GM12864 (cell line): Measurements from ENCODE around the gene ZBTB43.

ENCODE experiments used
- DNase-seq: peaks from one replicate; pipeline ENCODE4 v3.0.0-alpha.2; 2011; ENCODE audit warnings: low read depth
- H3K4me3 ChIP-seq: 2 replicates; pipeline ENCODE4 v1.5.1; 2011; ENCODE audit warnings: mild to moderate bottlenecking, low read depth, low read length, control low read depth
- TF ChIP-seq, protein P1 (sequence below): IDR thresholded peaks from 2 replicates; pipeline ENCODE4 v1.5.1; 2011; ENCODE audit warnings: low read depth, mild to moderate bottlenecking, moderate library complexity, low read length, control low read depth, inconsistent platforms; ENCODE audit errors: missing control alignments

Gene ZBTB43

DNA sequence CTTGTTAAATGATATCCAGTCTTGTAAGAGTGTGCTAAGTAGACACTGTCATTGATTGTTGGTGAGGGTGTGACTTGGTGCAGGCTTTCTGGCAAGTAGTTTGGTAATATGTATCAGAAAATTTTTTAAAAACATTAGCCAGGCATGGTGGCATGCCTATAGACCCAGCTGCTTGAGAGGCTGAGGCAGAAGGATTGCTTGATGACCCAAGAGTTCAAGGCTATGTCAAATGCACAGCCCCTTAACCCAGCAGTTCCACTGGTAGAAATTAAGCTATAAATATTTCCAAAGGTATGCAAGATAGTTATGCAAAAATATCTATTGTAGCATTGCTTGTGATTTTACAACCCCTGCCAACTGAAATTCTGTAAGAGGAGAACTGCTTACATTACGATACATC lies 24.2 kb downstream of the ZBTB43 start:
- no peak for DNase-seq
- H3K4me3 ChIP-seq = no peak overlapping the region
- TF ChIP-seq, protein P1, sequence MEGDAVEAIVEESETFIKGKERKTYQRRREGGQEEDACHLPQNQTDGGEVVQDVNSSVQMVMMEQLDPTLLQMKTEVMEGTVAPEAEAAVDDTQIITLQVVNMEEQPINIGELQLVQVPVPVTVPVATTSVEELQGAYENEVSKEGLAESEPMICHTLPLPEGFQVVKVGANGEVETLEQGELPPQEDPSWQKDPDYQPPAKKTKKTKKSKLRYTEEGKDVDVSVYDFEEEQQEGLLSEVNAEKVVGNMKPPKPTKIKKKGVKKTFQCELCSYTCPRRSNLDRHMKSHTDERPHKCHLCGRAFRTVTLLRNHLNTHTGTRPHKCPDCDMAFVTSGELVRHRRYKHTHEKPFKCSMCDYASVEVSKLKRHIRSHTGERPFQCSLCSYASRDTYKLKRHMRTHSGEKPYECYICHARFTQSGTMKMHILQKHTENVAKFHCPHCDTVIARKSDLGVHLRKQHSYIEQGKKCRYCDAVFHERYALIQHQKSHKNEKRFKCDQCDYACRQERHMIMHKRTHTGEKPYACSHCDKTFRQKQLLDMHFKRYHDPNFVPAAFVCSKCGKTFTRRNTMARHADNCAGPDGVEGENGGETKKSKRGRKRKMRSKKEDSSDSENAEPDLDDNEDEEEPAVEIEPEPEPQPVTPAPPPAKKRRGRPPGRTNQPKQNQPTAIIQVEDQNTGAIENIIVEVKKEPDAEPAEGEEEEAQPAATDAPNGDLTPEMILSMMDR = no peak

- H3K4me3 ChIP-seq = no peak overlapping the region
- no peak for DNase-seq
- TF ChIP-seq, protein P1 = no peak
These were observed 26.0 kb downstream of the ZBTB43 start for GRCh38 chr9:126830827-126831226.

- no peak for DNase-seq
- TF ChIP-seq, protein P1 = no peak
- no peak overlapping the region for H3K4me3 ChIP-seq
These were observed 27.6 kb downstream of the ZBTB43 start for GRCh38 chr9:126832440-126832839.

DNA sequence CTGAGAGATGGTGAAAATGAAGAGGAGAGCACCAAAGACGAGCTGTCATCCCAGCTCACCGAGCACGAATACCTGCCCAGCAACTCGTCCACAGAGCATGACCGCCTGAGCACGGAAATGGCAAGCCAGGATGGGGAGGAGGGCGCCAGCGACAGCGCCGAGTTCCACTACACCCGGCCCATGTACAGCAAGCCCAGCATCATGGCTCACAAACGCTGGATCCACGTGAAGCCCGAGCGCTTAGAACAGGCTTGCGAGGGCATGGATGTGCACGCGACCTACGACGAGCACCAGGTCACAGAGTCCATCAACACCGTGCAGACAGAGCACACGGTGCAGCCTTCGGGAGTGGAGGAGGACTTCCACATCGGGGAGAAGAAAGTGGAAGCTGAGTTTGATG lies 28.2 kb downstream of the ZBTB43 start:
- TF ChIP-seq, protein P1 = no peak
- no peak overlapping the region for H3K4me3 ChIP-seq
- DNase-seq = no peak

DNA sequence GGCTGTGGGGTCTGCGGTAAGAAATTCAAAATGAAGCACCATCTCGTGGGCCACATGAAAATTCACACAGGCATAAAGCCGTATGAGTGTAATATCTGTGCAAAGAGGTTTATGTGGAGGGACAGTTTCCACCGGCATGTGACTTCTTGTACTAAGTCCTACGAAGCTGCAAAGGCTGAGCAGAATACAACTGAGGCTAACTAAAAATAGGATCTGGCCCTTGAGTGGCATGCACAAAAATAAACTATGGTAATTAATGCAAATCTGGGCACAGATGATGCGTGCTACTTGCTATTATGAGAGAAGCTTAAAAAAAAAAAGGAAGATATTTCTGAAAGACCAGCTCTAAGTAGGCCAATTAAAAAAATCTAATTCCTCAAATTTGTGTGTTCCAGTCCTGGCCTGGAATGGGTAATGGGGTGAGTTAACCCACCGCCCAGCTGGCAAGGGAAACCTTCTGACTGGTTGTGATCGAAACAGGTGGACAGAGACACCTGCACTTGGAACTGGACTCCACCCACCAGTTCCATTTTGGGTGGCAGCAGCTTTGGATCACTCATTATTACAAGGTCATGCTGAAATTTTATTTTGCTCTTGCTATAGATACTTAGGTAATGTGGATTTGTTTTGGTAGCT lies 29.0 kb downstream of the ZBTB43 start:
- no peak overlapping the region for H3K4me3 ChIP-seq
- TF ChIP-seq, protein P1 = no peak

DNA sequence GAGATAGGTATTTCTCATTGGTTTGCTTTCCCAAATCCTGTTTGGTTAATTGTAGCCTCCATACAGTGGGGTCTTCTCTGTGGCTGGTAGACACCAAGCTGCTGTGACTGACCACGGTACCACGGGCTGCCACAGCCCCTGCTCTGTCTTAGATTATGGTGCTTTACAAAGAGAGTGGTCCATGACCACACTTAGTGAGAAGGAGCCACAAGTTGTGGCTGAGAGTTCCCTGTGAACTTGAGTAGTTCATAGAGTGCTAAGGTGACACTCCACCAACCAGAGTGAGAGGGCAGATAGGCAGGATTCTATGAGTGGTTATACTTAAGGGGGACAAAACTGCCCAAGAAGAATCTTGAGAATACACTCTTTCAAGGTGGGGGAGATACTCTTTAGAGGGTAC lies 29.8 kb downstream of the ZBTB43 start:
- DNase-seq = no peak
- H3K4me3 ChIP-seq = no peak overlapping the region
- TF ChIP-seq, protein P1 = no peak

More for the DNA sequence above, 29.0 kb downstream of the ZBTB43 start:
- DNase-seq = no peak

DNA sequence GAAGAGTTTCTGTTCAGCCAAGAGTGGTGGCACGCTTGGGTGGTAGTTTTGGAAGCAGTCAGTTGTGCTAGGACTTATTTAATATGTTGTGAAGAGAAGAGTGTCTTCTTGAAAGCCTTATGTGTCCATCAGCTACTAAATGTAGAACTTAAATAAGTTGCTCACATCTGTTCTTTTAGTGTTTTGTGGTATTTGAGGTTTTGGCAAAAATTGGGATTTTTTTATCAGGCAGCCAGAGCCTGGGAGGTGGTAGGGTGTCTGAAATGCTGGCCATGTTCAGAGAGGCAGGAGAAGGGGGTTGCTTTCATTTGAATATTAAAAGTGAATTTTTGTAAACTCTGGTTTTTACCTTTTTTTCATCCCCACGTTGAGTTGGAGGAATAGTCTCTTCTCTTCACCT lies 31.4 kb downstream of the ZBTB43 start:
- TF ChIP-seq, protein P1 = no peak
- DNase-seq = no peak
- H3K4me3 ChIP-seq = no peak overlapping the region
